HG02870 (cell line): Measurements from ENCODE around the gene PNPLA1.

Experiments used
- ATAC-seq: cut with Tn5 transposase; IDR thresholded peaks from one replicate; pipeline ENCODE4 v1.9.1; 2021; ENCODE audit warnings: mild to moderate bottlenecking, moderate library complexity; ENCODE audit not compliant: unreplicated experiment

PNPLA1 gene

DNA sequence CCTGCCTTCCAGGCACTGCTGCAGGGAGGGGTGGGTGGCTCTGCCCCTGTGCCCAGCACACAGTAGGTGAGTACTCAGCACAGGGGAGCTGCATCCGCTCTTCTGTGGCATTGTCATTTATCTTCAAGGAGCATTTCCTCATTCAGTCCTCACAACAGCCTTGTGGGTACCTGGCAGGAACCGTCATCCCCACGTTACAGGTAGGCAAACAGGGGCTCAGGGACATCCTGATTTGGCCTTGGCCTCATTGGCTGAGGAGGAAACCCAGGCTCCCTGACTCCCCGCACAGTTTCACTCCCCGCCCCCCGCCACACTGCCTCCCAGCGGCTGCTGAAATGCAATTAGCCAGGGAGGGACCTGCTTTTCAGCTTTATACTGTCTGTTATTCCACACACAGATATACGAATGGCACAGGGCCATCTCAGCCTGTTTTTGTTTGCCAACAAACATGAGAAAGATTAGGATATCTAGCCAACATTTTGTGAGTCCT is 24.2 kb upstream of the PNPLA1 start:
- no peak for ATAC-seq

DNA sequence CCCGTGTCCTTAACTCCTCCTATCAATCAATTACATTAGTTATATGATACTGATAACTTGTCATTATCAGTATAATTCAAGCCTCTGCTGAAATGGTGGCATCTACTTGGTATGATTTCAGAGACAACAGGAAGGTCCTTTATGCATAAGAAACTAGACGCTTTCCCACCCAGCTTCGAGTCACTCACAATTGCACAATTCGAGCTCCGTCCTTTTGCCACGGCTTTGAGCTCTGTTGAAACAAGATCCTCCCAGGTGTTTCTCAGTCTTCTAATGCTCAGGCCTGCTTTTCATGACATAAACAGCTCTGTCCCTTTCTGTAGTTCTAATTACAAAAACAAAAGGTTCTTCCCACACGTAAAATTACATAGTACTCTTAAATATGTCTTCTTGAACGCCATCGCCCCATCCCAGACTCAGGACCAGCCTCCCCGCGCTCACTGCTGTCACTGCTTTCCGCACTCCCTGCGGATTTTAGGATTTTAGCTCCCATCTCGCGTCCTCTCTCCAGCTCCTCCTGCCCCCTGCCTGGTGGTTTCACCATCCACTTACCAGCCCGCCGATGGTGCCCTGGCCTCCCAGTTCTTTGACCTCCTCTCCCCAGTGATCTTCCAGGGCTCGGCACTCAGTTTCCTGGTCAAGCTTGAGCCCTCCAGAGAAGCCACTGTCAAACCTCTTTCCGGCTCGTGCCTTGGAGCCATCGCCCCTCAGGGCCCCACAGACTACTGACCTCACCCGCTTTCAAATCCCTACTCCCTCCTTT is 23.2 kb upstream of the PNPLA1 start:
- ATAC-seq = no peak

DNA sequence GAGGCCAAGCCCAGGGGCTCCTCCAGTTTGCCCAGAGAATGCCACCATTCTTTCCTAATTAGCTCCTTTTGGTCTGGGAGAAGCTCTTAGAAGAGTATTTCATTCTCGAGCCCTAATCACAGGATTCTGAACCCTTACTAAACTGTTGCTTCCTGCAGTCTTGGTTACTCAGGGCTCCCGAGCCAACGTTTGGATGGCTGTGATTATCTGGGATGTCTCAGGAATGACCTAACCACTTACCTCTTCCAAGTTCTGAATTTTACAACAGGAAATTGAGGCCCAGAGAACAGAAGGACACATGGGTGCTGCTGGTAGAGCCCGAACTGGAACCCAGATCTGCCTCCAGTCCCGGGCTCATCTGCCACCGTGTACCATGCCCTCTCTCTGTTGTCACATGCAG is 22.2 kb upstream of the PNPLA1 start:
- ATAC-seq = no peak

DNA sequence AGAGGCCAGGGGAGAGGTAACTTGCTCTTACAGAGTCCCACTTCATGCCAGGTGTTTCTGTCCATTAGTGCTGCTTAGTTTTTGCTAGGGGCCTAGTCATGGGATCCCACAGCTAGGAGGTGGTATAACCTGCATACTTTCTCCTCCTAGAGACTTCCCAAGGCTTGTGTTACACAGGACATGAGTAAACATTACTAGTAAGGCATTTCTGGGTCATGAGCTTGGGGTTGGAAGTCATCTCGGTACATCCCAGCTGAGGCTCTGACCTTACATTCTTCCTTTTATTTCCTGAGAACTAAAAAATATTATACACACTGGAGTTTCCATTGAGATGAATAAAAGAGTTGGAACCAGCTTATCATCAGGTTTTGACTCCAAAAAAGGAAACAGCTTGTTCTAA is 20.9 kb upstream of the PNPLA1 start:
- ATAC-seq = no peak

DNA sequence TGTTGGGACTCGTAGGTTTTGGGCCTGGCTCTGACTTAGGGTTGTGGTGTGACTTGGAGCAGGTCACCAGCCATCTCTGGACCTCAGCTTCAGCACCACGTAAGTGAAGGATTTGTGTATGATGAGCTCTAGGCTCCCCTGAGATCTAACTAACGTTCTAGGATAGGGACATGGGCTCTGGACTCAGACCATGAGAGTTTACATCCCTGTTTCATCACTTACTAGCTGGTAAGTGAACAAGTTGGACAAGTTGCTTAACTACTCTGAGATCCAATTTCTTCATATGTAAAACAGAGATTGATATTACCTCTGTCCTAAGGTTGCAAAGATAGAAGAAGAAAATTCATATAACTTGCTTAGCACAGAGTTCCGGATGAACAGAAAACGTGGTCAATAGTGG is 20.3 kb upstream of the PNPLA1 start:
- ATAC-seq = no peak

DNA sequence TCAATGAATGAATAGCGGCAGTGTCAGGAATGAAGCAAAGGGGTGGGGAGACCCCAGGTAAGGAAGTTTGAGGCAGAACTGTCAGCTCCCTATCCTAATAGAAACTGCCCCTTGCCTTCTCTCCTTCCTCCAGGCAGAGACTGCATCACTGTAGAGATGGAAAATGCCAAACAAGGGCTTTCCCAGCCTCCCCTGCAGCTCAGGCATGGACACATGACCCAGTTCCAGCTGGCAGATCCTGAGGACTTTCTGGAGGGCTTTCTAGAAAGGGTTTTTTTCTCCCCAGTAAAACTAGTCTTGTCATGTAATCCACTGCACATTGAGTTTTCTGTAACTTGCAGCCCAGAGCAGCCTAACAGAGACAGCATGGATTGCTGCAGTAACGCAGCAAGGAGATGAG is 17.9 kb upstream of the PNPLA1 start:
- no peak for ATAC-seq

DNA sequence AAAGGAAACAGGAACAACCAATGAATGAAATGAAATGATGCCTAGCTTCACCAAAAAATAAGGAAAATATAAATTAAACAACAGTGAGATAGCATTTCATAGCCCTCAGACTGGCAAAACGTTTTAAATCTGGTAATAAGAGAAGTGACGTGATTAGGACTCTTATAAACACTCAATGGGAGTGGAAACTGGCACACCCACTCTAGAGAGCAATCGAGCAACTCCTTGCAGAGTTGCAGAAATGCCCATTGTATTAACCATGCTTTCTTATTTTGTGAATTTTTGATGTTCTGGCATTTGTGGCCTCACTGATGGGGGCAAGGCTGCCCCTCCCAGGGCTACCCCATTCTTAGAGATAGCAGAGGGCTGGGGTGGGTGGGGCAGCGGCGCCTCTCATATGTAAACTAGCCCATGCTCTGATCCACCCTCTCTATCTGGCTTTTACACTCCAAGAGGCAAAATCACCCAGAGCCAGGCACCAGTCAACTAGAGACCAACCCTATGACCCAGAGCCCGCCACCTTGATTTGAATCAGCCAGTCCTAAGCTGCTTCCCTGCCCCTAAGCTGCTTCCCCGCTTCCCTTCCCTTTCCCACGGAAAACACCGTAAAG is 6.4 kb upstream of the PNPLA1 start:
- ATAC-seq = no peak

DNA sequence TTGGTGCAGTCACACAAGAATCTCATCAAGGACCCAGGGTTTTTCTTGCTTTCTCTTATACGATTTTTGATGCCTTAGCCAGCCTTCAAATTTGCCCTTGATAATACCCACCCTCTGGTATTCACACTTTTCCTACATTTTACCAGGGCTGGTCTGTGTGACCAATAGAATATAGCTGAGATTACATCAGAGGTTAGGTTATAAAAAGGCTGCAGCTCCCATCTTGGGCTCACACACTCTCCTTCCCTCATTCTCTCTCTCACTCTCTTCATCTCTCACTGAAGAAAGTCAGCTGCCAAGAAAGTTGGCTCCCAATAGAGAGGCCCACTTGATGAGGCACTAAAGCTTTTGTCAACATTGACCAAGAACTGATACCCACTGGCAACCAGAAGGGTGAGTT is 4.1 kb upstream of the PNPLA1 start:
- ATAC-seq = no peak

DNA sequence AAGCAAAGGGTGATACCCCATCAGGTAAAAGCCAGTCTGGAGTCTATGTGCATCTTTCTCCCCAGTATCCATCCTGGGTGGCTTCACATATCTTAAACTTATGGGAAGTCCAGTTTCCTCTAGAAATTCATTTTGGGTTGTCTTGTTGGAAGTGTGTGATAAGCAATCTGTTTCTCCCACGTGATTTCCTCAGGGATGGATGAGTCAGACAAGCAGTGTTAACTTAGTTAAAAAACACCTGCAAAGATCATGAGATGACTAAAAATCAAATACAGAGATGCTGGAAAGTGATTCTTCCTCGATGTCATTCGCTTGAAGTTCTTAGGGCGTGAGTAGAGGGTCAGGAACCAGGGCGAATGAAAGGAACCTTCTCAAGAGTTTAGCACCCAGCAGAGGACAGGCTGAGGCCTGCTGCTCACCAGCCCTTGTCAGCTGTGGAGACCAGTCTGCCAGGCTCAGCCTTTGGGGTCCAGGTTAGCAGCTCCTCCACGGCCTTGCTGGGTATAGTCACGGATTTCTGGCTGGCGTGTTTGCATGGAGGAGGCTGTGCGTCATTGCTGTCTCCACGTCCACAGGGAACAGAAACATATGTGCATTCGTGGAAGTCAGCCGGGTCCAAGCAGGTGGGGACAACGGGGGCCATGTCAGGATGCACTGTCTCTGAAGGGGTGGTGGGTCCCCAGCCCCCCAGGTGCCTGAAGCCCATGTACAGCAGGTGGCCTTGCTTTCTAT is 2.8 kb upstream of the PNPLA1 start:
- ATAC-seq = no peak

DNA sequence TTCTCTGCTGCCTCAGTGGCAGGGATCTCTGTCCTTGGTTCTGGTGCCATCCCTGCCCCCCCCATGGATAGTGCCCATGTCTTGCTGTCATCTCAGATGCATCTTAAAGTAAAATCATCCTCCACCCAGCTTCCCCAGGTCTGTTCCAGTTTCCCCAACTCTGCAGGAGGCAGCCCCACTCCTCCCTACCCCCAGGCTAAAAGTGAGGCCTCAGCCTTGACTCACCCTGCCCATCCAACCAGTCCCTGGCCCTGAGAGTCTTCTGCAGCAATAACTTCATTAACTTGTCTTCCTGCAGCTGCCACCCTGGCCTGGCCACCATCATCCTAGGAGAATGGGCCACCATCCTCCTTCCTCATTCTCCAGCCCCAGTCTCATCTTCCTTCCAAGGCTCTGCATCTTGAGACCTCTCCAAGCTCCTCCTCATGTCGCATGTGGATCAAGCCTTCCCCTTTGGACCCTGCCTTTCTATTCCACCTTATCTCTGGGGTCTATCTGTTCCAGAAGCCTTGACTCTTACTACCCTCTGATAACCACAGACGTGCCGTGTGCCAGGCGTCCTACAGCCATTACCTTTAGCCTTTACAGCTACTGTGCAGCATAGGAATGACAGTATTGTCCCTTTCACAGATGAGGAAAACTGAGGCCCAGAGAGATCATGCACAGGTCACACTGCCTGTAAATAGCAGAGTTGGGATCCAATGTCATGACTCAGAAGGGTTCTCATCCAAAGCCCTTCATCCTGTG is 2.0 kb upstream of the PNPLA1 start:
- no peak for ATAC-seq

DNA sequence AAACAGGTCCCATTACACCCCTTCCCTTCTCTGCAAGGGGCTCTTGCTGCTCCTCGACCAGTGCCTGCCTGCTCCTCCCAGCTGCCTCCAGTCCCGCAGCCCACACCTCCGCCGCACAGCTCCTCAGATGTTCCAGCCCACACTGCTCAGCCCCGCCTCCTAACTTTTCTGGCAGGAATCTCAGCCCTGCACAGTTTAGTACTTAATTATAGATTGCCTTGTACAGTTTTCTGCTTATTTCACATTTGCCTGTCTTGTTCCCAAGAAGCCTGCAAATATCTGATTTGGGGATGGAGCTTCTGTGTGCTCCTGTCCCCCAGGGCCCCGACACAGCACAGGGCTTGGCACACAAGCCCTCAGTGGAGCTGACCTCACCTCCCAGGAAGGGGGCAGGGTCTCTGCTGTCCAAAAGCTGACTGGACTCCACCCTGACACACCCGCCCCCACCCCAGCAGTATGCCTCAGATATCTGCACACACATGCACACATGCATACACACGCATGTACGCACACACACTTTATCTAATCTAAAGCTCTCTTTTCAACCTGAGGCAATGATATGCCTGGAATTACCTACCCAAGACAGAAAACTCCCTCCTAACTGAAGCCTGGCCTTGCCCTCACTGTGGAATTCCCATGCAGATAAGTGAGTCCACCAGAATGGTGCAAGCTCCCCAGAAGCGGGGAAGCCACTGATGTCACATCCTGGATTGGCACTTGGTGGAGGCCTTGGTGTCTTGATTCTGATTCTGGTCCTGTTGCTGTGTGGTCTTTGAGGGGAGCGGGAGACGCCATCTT is 1.2 kb upstream of the PNPLA1 start:
- no peak for ATAC-seq

DNA sequence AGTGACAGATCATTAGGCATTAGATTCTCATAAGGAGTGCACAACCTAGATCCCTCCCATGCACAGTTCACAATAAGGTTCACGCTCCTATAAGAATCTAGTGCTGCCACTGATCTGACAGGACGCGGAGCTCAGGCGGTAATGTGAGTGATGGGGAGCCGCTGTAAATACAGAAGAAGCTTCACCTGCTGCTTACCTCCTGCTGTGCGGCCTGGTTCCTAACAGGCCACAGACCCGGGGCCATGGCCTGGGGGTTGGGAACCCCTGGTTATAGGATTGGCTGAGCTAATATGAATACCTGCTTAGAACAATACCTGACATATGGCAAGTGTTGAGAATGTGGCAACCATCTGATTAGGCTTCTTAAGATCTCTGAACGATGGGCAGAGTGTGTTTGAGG is 2.4 kb downstream of the PNPLA1 start:
- ATAC-seq = no peak

DNA sequence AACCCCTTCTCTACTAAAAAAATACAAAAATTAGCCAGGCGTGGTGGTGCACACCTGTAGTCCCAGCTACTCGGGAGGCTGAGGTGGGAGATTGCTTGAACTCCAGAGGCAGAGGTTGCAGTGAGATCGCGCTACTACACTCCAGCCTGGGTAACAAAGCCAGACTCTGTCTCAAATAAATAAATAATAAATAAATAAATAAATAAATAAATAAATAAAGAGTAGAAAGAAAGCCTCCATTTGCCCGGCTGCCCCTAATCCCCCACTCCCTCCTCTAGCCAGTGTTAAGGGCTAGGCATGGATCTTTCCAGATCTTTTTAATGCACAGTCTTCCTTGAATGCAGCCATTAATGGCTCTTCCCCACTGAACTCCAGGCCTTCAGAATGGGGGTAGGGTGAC is 3.2 kb downstream of the PNPLA1 start:
- ATAC-seq = no peak

DNA sequence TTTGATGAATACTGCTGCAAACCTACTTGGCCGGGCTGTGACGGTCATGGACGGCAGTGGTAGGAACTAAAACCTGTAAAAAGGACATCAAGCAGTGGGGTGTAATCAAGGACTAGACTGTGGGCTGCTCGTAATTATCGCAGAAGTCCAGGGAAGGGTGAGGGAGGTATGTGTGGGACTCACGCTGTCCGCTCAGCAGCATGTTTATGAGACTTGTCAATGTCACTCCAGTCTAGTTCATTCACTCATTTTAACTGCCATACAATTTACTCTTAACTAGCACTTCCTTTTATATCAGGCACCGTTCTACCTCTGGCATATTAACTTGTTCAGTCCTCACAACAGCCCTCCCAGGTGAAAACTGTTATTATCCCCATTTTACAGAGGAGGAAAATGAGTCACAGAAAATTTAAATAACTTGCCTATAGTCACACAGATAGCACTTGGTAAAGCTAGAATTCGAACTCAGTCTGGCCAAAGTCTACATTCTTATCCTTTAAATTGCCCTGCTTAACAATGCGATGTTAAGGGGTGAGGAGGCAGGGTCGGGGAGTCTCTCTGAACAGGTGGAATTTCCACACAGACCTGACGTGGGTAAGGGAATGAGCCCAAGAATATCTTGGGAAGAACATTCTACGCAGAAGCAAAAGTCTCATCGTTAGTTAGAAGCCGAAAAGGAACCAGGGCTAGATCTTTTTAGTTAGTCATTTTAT is 4.1 kb downstream of the PNPLA1 start:
- no peak for ATAC-seq

DNA sequence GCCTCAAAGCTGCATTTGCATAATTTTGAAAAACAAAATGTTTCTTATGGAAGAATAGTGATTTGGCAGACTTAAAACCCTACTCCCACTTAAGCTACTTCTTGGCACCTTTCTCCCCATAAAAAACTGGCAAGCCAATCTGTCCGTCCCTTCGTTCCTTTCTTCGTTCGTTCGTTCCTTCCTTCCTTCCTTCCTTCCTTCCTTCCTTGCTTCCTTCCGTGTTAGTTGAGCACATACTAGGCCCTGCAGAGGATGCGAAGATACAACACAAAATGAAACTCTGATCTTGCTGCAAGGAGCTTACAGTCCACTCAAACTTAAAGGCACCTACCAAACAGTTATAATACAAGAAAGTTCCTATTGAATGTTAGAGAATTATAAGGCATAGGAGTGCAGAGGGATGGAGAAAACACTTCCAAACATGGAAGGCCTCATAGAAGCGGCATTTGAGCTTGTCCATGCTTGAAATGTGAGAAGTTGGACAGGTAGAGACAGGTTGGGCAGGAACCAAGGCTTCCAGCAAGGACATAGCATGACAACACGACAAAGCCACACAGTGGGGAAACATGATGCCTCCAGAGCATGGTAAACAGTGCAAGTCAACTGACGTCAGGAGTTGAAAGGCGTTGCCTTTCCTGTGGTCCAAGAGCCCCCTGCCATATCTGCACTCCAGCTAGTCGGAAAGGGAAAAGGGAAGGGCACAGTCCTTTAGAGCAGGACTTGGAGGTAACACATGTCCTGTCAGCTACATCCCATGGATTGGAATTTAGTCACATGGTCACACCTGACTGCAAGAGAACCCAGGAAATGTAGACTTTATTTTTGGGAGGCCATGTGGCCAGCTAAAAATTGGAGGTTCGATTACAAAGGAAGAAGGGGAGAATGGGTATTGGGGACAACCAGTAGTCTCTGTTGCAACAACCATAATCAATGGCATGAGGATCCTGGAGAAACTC is 7.0 kb downstream of the PNPLA1 start:
- ATAC-seq = no peak

DNA sequence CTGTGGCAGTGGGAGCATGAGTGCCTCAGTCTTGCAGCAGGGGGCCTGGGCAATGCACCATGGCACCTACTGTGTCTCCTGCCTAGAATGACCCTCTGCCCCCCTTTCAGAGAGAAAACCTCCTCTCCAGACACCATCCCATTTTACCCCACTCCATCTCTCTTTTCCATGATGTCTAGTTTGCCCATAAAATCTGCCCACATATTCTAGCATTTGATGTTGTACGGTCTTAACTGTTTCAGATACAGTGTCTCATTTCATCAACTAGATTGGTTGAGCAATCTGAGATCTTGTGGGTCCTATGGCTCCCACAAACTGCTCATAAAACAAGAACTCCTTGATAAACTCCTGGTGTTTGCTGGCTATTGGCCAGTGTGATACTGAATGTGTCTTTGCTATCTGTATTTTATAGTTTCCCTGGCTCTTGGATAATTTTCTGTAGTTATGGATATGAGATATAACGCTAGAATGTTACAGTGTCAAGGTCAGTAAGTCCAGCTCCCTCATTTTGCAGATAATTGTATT is 8.1 kb downstream of the PNPLA1 start:
- no peak for ATAC-seq

DNA sequence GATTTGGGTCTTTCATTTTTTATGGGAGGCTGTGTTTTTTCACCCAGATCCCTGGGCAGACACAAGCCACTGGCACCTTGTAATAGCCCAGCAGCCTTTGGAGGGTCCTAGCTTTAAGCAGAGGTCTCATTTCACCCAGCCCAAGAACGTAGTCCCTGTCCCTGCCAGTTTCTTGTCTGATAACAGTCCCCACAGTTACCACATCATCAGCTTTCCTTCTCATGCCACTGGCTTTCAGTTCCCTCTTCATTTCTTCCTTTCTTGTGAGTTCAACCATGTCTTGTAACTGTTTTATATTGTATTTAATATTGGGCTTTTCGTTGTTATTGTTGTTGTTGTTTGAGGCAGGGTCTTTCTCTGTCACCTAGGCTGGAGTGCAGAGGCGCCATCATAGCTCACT is 10.6 kb downstream of the PNPLA1 start:
- no peak for ATAC-seq

DNA sequence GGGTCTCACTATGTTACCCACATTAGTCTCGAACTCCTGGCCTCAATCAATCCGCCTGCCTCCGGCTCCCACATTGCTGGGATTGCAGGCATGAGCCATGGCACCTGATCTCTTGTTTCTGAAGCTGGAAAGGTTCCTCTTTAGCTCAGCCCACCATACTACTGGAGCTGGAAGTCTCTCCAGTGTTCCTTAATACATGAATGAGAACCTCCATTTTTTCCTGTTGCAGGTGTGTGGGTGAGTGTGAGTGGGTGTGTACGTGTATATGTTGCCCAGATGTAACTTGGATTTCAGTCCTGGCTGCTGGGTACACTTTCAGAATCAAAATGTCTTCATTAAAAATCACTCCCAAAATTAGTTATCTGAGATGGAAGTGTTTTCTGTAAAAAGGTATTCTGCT is 11.1 kb downstream of the PNPLA1 start:
- ATAC-seq = no peak

DNA sequence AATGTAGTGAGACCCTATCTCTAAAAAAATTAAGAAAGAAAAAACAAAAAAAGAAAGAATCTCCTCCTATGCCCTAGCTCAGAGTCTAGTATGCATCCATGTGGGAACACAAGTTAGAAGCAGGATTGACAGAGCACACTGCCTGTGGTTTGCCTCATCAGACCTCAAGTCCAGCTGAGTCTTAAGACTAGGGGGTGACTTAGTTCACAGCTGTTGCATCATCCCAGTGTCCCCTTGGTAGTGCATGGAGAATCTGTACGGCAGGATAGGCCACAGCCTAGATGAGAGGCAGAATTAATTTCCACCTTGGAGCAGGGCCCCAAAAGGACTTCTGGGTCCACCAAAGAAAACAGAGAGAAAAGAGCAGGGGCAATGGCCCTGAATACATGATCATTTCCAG is 13.7 kb downstream of the PNPLA1 start:
- ATAC-seq = no peak
